HG03108 (cell line): ENCODE results near the gene RAB21.

Source experiments
- ATAC-seq: cut with Tn5 transposase; IDR thresholded peaks from one replicate; pipeline ENCODE4 v1.9.1; 2021; ENCODE audit warnings: moderate library complexity; ENCODE audit not compliant: unreplicated experiment

The RAB21 gene

GRCh38 chr12:71754461-71755145, at the start of gene RAB21:
TSS of gene RAB21 (plus strand) at chr12:71754863. CDS start at chr12:71755130, 267 bp downstream.
- ATAC-seq: peak; percentile 96

- no peak for ATAC-seq
These were observed 49.7 kb upstream of the RAB21 start for GRCh38 chr12:71704920-71705319.

- ATAC-seq: no peak
These were observed 46.0 kb upstream of the RAB21 start for GRCh38 chr12:71708658-71709057.

GRCh38 chr12:71710276-71711125, 44.2 kb upstream of the RAB21 start:
- ATAC-seq: no peak

- ATAC-seq: no peak
These were observed 36.1 kb upstream of the RAB21 start for GRCh38 chr12:71718611-71719010.

- no peak for ATAC-seq
These were observed 34.9 kb upstream of the RAB21 start for GRCh38 chr12:71719647-71720370.

GRCh38 chr12:71721783-71722505, 32.7 kb upstream of the RAB21 start:
- ATAC-seq: no peak

- ATAC-seq: no peak
These were observed 29.7 kb upstream of the RAB21 start for GRCh38 chr12:71725011-71725410.

GRCh38 chr12:71726548-71726947, 28.1 kb upstream of the RAB21 start:
- ATAC-seq: no peak

GRCh38 chr12:71727958-71728357, 26.7 kb upstream of the RAB21 start:
- ATAC-seq: no peak

- ATAC-seq: no peak
These were observed 23.7 kb upstream of the RAB21 start for GRCh38 chr12:71730936-71731335.

- no peak for ATAC-seq
These were observed 23.0 kb upstream of the RAB21 start for GRCh38 chr12:71731439-71732356.

GRCh38 chr12:71732357-71732712, 22.3 kb upstream of the RAB21 start:
- ATAC-seq: no peak

GRCh38 chr12:71737197-71737596, 17.5 kb upstream of the RAB21 start:
- no peak for ATAC-seq

- no peak for ATAC-seq
These were observed 11.7 kb upstream of the RAB21 start for GRCh38 chr12:71742998-71743397.

GRCh38 chr12:71744522-71745300, 10.0 kb upstream of the RAB21 start:
- no peak for ATAC-seq

- peak; percentile 81 for ATAC-seq
These were observed 7.6 kb upstream of the RAB21 start for GRCh38 chr12:71746974-71747611.

GRCh38 chr12:71748081-71748850, 6.4 kb upstream of the RAB21 start:
- no peak for ATAC-seq
